Uterus (tissue), 4 donors: Measurements from ENCODE around the gene RCAN1. TPM values are rescaled to one million over a fixed set of nuclear protein-coding genes. Genes with fewer than 3 reads are reported as not detected.

Experiments used
- DNase-seq, 2 donors: peaks; one replicate each; pipeline ENCODE4 v3.0.0-alpha.2; 2019 to 2020
- H3K27ac ChIP-seq, 2 donors: fragments of 200-600 bp; sonication (generic); 1 replicate in 1 of 2; 2 replicates in 1 of 2; pipeline ENCODE4 v1.5.1; 2016 to 2018
- H3K27me3 ChIP-seq, 2 donors: fragments of 200-600 bp; sonication (generic); one replicate each; pipeline ENCODE4 v1.5.1; 2018 to 2019; ENCODE audit warnings: control low read depth in 1 of 2
- H3K36me3 ChIP-seq, 2 donors: fragments of 200-600 bp; sonication (generic); one replicate each; pipeline ENCODE4 v1.5.1; 2019; ENCODE audit warnings: control low read depth in 1 of 2
- H3K4me1 ChIP-seq, 2 donors: fragments of 200-600 bp; sonication (generic); one replicate each; pipeline ENCODE4 v1.5.1; 2018 to 2019; ENCODE audit warnings: control low read depth in 1 of 2
- H3K4me3 ChIP-seq, 2 donors: fragments of 200-600 bp; sonication (generic); 1 replicate in 1 of 2; 2 replicates in 1 of 2; pipeline ENCODE4 v1.5.1; 2018 to 2019; ENCODE audit warnings: mild to moderate bottlenecking in 1 of 2
- H3K9me3 ChIP-seq, 2 donors: fragments of 200-600 bp; sonication (generic); one replicate each; pipeline ENCODE4 v1.5.1; 2019; ENCODE audit warnings: control low read depth in 1 of 2
- CTCF ChIP-seq, 4 experiments: fragments of 200-600 bp in 2 of 4; fragments of 450-650 bp in 2 of 4; sonication (generic) in 2 of 4; IDR thresholded peaks; one replicate each; pipeline ENCODE4 v1.5.1; 2016 to 2019; ENCODE audit warnings: antibody characterized with exemption in 4 of 4, mild to moderate bottlenecking in 2 of 4, moderate library complexity in 1 of 4
- POLR2A ChIP-seq, 2 donors: fragments of 450-650 bp; IDR thresholded peaks; one replicate each; pipeline ENCODE4 v1.6.1; 2016; ENCODE audit warnings: antibody characterized with exemption in 2 of 2, mild to moderate bottlenecking in 1 of 2, moderate library complexity in 1 of 2
- intact Hi-C: fragments of 100-400 bp; cut with DNase I; formaldehyde crosslinking; loops from one replicate; pipeline ENCODE4 v1.15.1; 2023; ENCODE audit warnings: low total_unique reads
- total RNA-seq, 4 donors: library from RNA; depleted of rRNA in 3 of 4; stranded (reverse); fragments of >200 nt in 3 of 4; gene quantifications; one replicate each; pipeline versions ENCODE4 v1.1.0 to v1.2.4, GENCODE V29; 2014 to 2023
- donor health status: DM: yes; HTN: yes; CAD: no.

Gene RCAN1
- total RNA-seq, 4 donors from 2014 or later = 12.4 to 22.5 (median 16.5) TPM

- intact Hi-C loops = no loop called here
- peaks cover 0 to 6% of the 10 kb centered on the region in 2 donors for H3K4me1 ChIP-seq
Observed at GRCh38 chr21:34526241-34526617, 88.7 kb downstream of the RCAN1 start.

GRCh38 chr21:34524646-34525601 lies 90.0 kb downstream of the RCAN1 start:
- H3K9me3 ChIP-seq = no peaks in the 10 kb centered on the region
- no peak for TF ChIP-seq POLR2A (IDR thresholded peaks at IDR 0.05)
- no peak for TF ChIP-seq CTCF (IDR thresholded peaks at IDR 0.05)
- H3K27me3 ChIP-seq = no peaks in the 10 kb centered on the region
- peak overlapping the region in 1 of 2 donors; percentile 19 for H3K4me3 ChIP-seq
- intact Hi-C loops = no loop called here
- peaks cover 0 to 6% of the 10 kb centered on the region in 2 donors for H3K4me1 ChIP-seq
- no peaks in the 10 kb centered on the region for H3K36me3 ChIP-seq
- H3K27ac ChIP-seq = peak overlapping the region; percentile 87 to 88
- peak in 1 of 2 donors; percentile 23 for DNase-seq

More at GRCh38 chr21:34526241-34526617, 88.7 kb downstream of the RCAN1 start:
- TF ChIP-seq POLR2A (IDR thresholded peaks at IDR 0.05) (no peak), CTCF (IDR thresholded peaks at IDR 0.05) (no peak)
- Histone ChIP-seq H3K9me3 (no peaks in the 10 kb centered on the region), H3K27me3 (no peaks in the 10 kb centered on the region), H3K4me3 (peak overlapping the region; percentile 30 to 43), H3K27ac (peak overlapping the region; percentile 87 to 88), H3K36me3 (no peaks in the 10 kb centered on the region)
- no peak for DNase-seq

GRCh38 chr21:34523019-34523555 lies 91.8 kb downstream of the RCAN1 start:
- Histone ChIP-seq H3K27me3 (no peaks in the 10 kb centered on the region), H3K9me3 (no peaks in the 10 kb centered on the region), H3K4me3 (no peak overlapping the region), H3K4me1 (peaks cover 0 to 6% of the 10 kb centered on the region in 2 donors), H3K36me3 (no peaks in the 10 kb centered on the region), H3K27ac (no peak overlapping the region)
- intact Hi-C loops = no loop called here
- no peak for TF ChIP-seq POLR2A (IDR thresholded peaks at IDR 0.05)
- TF ChIP-seq CTCF (IDR thresholded peaks at IDR 0.05) = no peak
- DNase-seq = no peak

GRCh38 chr21:34522284-34522683 lies 92.6 kb downstream of the RCAN1 start:
- H3K36me3 ChIP-seq = no peaks in the 10 kb centered on the region
- H3K4me1 ChIP-seq = peaks cover 0 to 6% of the 10 kb centered on the region in 2 donors
- intact Hi-C loops = no loop called here
- no peaks in the 10 kb centered on the region for H3K27me3 ChIP-seq
- no peak for DNase-seq
- H3K9me3 ChIP-seq = no peaks in the 10 kb centered on the region
- H3K27ac ChIP-seq = no peak overlapping the region
- TF ChIP-seq POLR2A (IDR thresholded peaks at IDR 0.05) = no peak
- no peak for TF ChIP-seq CTCF (IDR thresholded peaks at IDR 0.05)
- no peak overlapping the region for H3K4me3 ChIP-seq

GRCh38 chr21:34521561-34521960 lies 93.4 kb downstream of the RCAN1 start:
- no peak for TF ChIP-seq CTCF (IDR thresholded peaks at IDR 0.05)
- DNase-seq = no peak
- Histone ChIP-seq H3K4me1 (peaks cover 0 to 6% of the 10 kb centered on the region in 2 donors), H3K27me3 (no peaks in the 10 kb centered on the region), H3K9me3 (no peaks in the 10 kb centered on the region), H3K36me3 (no peaks in the 10 kb centered on the region), H3K4me3 (no peak overlapping the region), H3K27ac (no peak overlapping the region)
- intact Hi-C loops = no loop called here
